CD4-positive, CD25-positive, alpha-beta regulatory T cell (primary cell): ENCODE measurements around the gene POLA1. TPM values are rescaled to one million over a fixed set of nuclear protein-coding genes. Genes with fewer than 3 reads are reported as not detected.

Experiments used
- ATAC-seq, 2 donors: fragments of 150-1000 bp; cut with Tn5 transposase; one replicate each; pipeline ENCODE4 v1.10.0; 2021; ENCODE audit warnings: low read depth in 2 of 2, moderate number of reproducible peaks in 2 of 2, moderate library complexity in 1 of 2
- DNase-seq, 3 donors: peaks; one replicate each; pipeline versions ENCODE4 v3.0.0 to v3.0.0-alpha.2; 2012 to 2022; ENCODE audit warnings: mixed read lengths in 1 of 3
- H3K27ac ChIP-seq: one replicate; pipeline ENCODE4 v1.7.0; 2013; ENCODE audit warnings: mild to moderate bottlenecking, low read length; ENCODE audit not compliant: insufficient read depth, poor library complexity, severe bottlenecking
- H3K27me3 ChIP-seq: one replicate; pipeline ENCODE4 v1.7.0; 2013; ENCODE audit warnings: low read length; ENCODE audit not compliant: control insufficient read depth, insufficient read depth
- H3K36me3 ChIP-seq: one replicate; pipeline ENCODE4 v1.7.0; 2013; ENCODE audit warnings: mild to moderate bottlenecking, low read length, moderate library complexity; ENCODE audit not compliant: control insufficient read depth, insufficient read depth
- H3K4me1 ChIP-seq: 2 replicates; pipeline ENCODE4 v1.7.0; 2013; ENCODE audit warnings: mild to moderate bottlenecking, low read length; ENCODE audit not compliant: insufficient read depth, control insufficient read depth, poor library complexity, severe bottlenecking
- H3K4me3 ChIP-seq: one replicate; pipeline ENCODE4 v1.7.0; 2013; ENCODE audit warnings: low read depth, mild to moderate bottlenecking, low read length, moderate library complexity
- H3K9me3 ChIP-seq, 2 experiments: 1 replicate in 1 of 2; 2 replicates in 1 of 2; pipeline ENCODE4 v1.7.0; 2013; ENCODE audit warnings: low read length in 2 of 2, mild to moderate bottlenecking in 1 of 2, moderate library complexity in 1 of 2; ENCODE audit not compliant: control insufficient read depth in 2 of 2
- H3K27ac Mint-ChIP-seq, 3 donors: one replicate each; pipeline ENCODE4 v1.8.0; 2020 to 2022; ENCODE audit warnings: mild to moderate bottlenecking in 3 of 3, mixed read lengths in 3 of 3, moderate library complexity in 2 of 3
- H3K27me3 Mint-ChIP-seq: one replicate; pipeline ENCODE4 v1.8.0; 2022; ENCODE audit warnings: mild to moderate bottlenecking, mixed read lengths
- H3K36me3 Mint-ChIP-seq: one replicate; pipeline ENCODE4 v1.8.0; 2020; ENCODE audit warnings: mixed read lengths
- H3K4me1 Mint-ChIP-seq, 4 donors: one replicate each; pipeline ENCODE4 v1.8.0; 2020 to 2022; ENCODE audit warnings: mixed read lengths in 4 of 4, mild to moderate bottlenecking in 1 of 4
- H3K4me3 Mint-ChIP-seq, 4 donors: one replicate each; pipeline ENCODE4 v1.8.0; 2020 to 2022; ENCODE audit warnings: mild to moderate bottlenecking in 4 of 4, mixed read lengths in 4 of 4, moderate library complexity in 3 of 4
- H3K9me3 Mint-ChIP-seq, 7 donors: one replicate each; pipeline ENCODE4 v1.8.0; 2020 to 2022; ENCODE audit warnings: mixed read lengths in 7 of 7, mild to moderate bottlenecking in 3 of 7, moderate library complexity in 2 of 7
- polyA plus RNA-seq, 4 donors: library from polyadenylated mRNA; unstranded; fragments of 300-500 nt; fragmentation: Illumina TruSeq; gene quantifications; one replicate each; pipeline ENCODE4 v1.2.3, GENCODE V29; 2021
- total RNA-seq: library from RNA; stranded (reverse); gene quantifications from one replicate; pipeline ENCODE4 v1.2.3, GENCODE V29; 2022

Gene POLA1
- total and polyA plus RNA-seq, 5 donors from 2014 or later, result 3.1 to 10.2 (median 4.7) TPM

DNA sequence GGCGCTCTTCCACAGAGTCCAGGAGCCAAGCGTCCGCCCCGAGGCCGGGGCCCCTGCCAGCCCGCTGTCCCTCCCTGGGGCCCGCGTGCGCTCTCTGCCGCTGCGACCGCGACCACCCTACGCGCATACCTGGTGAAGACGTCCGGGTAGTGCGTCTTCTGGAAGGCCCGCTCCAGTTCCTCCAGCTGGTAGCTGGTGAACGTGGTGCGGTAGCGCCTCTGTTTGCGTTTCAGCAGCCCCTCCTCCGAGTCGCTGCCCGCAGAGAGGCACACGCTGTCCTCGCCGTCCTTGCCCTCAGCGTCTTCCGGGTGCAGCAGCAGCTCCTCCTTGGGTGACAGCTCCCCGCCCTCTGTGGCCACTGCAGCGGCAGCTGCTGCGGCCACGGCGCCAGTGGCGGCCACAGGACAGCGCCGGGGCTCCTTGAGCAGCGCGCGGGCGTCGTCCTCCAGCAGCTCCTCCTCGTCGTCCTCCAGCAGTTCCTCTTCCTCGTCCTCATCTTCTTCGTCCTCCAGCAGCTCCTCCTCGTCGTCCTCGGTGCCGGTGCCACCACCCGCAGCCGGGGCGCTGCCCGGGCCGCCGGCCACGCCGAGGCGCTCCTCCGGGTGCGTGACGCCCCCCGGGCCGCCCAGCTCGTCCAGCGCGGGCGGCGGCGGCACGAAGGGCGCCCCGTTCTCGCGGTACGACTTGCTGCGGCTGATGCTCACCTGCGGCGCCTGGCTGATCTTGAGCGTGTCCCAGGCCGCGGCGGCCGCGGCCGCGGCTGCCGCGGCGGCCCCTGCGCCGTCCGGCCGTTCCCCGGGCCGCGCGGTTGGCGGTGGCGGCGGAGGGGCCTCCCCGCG, 319.3 kb downstream of the POLA1 start:
- Histone ChIP-seq H3K9me3 (no peaks in the 10 kb centered on the region), H3K4me3 (no peak overlapping the region), H3K27ac (no peak overlapping the region), H3K36me3 (no peaks in the 10 kb centered on the region), H3K27me3 (peaks cover 6% of the 10 kb centered on the region), H3K4me1 (peaks cover 14% of the 10 kb centered on the region)
- peaks cover 80% of the 10 kb centered on the region for H3K27me3 Mint-ChIP-seq
- peak in 1 of 3 donors; percentile 34 for DNase-seq
- H3K4me1 Mint-ChIP-seq, result peaks cover 0 to 41% (median 10%) of the 10 kb centered on the region in 4 donors
- no peak for ATAC-seq
- H3K36me3 Mint-ChIP-seq, result no peaks in the 10 kb centered on the region
- H3K27ac Mint-ChIP-seq, result no peak overlapping the region
- peaks cover 0 to 10% (median 0%) of the 10 kb centered on the region in 7 donors for H3K9me3 Mint-ChIP-seq
- H3K4me3 Mint-ChIP-seq, result peak overlapping the region; percentile 47 to 77 (median 64)

DNA sequence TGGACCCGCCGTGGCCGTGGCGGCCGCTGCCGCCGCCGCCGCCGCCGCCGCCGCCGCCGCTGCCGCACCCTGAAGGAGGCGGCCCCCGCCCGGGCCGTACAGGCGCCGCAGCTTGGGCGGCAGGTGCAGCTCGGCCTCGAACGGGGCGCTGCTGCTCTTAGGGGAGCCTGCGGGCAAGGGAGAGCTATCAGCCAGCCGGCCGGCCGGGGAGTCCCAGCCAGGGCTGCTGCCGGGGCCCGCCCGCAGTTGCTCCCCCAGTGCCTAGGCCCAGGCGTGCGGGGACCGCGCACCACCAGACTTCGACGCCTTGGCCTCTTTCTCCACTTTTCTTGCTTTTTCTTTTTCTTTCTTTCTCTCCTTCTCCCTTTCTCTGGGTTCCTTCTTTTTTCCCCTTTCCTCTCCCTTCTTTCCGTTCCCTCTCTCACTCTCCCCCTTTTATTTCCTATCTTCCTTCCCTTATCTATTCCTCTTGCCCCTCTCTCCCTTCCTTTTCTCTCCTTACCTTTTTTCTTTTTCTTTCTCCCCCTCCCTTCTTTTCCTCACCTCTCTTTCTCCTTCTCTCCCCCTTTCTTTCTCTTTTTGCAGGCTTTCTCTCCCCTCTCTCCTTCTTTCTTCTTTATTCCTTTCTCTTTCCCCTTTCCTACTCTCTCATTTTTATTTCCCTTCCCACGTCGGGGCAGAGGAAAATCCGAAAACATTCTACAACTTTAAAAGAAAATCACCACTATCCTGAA, 320.1 kb downstream of the POLA1 start:
- H3K4me3 ChIP-seq, result no peak overlapping the region
- H3K27me3 ChIP-seq, result peaks cover 5% of the 10 kb centered on the region
- H3K36me3 ChIP-seq, result no peaks in the 10 kb centered on the region
- peaks cover 14% of the 10 kb centered on the region for H3K4me1 ChIP-seq
- Mint-ChIP-seq H3K27me3 (peaks cover 80% of the 10 kb centered on the region), H3K4me3 (peak overlapping the region; percentile 32 to 64 (median 51)), H3K9me3 (peaks cover 0 to 9% (median 0%) of the 10 kb centered on the region in 7 donors), H3K4me1 (peaks cover under 1 to 41% (median 11%) of the 10 kb centered on the region in 4 donors), H3K27ac (no peak overlapping the region), H3K36me3 (no peaks in the 10 kb centered on the region)
- ATAC-seq (peak in 1 of 2 donors; percentile 18), DNase-seq (no peak)
- no peak overlapping the region for H3K27ac ChIP-seq
- no peaks in the 10 kb centered on the region for H3K9me3 ChIP-seq

DNA sequence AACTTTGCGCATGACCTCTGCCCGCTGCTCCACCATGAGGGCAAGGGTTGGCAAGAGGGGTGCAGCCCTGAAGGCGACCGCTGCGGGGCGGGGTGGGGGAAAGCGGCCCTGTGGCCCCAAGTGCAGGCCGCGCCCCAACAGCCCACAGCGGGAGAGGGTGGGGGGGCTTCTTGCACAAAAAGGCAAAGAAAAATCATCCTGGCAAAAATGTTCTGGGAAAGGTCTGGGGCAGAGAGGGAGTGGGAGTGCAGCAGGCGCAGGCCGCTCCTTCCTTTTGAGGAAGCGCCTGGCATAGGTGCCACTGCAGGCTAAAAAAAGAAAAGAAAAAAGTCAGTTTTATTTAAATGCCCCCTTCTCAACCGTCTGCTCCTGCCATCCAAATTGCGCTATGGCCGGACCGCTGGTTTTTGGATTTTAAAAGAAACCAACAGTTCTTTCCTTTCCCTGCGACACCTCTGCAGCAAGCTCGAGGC, 320.7 kb downstream of the POLA1 start:
- H3K36me3 ChIP-seq, result no peaks in the 10 kb centered on the region
- H3K9me3 ChIP-seq, result no peaks in the 10 kb centered on the region
- no peak overlapping the region for H3K27ac ChIP-seq
- no peak for ATAC-seq
- Mint-ChIP-seq H3K27ac (no peak overlapping the region), H3K36me3 (no peaks in the 10 kb centered on the region), H3K9me3 (peaks cover 0 to 9% (median 0%) of the 10 kb centered on the region in 7 donors), H3K4me1 (peaks cover 2 to 43% (median 12%) of the 10 kb centered on the region in 4 donors), H3K4me3 (peak overlapping the region in 3 of 4 donors; percentile 41 to 64 (median 59)), H3K27me3 (peaks cover 85% of the 10 kb centered on the region)
- no peak overlapping the region for H3K4me3 ChIP-seq
- H3K27me3 ChIP-seq, result peaks cover 10% of the 10 kb centered on the region
- peaks cover 14% of the 10 kb centered on the region for H3K4me1 ChIP-seq
- DNase-seq, result no peak

DNA sequence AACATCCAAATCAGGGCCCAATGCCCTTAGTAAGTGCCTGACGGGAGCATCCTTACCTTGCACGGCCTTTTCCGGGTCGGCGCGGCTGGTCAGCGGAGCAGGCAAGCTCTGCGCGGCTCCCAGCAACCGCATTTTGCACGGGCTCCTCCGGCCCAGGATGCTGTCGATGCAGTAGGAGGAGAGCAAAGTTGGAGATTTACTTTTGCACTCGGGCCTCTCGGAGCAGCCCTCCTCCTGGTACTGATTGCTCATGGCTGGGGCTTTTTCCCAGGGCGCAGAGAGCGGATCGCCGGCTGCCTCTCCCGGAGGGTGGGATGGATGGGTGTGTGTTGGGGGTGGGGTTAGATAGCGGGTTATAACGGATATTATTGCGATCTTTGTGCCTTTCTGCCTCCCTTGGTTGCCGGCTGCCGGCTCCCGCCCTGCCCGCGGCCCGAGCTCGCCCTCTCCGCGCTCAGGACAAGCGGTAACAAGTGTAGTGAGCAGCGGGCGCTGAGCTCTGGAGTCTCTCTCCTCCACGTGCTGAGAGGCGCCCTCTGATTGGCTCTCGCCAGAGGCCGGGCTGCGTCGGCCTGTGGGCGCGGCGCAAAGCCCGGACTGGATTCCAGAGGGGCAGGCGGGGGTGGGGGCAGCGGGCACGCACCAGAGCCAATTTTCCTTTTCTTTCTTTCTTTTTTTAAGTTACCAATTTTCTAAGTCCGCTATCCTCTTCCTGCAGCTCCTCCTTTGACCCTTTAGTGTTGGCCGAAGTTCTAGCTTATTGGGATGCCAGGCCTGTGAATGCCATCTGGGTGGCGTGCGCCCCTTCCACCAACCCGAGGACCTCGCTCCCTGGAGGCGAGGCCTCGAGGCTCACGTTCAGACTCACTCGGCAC, 322.0 kb downstream of the POLA1 start, which contains the start of gene ARX:
TSS of gene ARX (minus strand) at position 480 of the 875 bp plus-strand sequence. CDS start at position 252, 228 bp downstream.
- H3K36me3 ChIP-seq, result no peaks in the 10 kb centered on the region
- H3K9me3 ChIP-seq, result no peaks in the 10 kb centered on the region
- H3K27ac Mint-ChIP-seq, result no peak within 1 kb of the TSS
- peaks cover 13% of the 10 kb centered on the region for H3K27me3 ChIP-seq
- DNase-seq, result peak in 2 of 3 donors; percentile 31 to 65
- peaks cover 23% of the 10 kb centered on the region for H3K4me1 ChIP-seq
- peak within 1 kb of the TSS in 3 of 4 donors; percentile 36 to 71 (median 41) for H3K4me3 Mint-ChIP-seq
- peaks cover 81% of the 10 kb centered on the region for H3K27me3 Mint-ChIP-seq
- H3K36me3 Mint-ChIP-seq, result no peaks in the 10 kb centered on the region
- no peak within 1 kb of the TSS for H3K27ac ChIP-seq
- H3K4me1 Mint-ChIP-seq, result peaks cover 2 to 50% (median 10%) of the 10 kb centered on the region in 4 donors
- no peak within 1 kb of the TSS for H3K4me3 ChIP-seq
- H3K9me3 Mint-ChIP-seq, result peaks cover 0 to 6% (median 0%) of the 10 kb centered on the region in 7 donors
- ATAC-seq, result peak in 1 of 2 donors; percentile 45

- no peaks in the 10 kb centered on the region for H3K36me3 Mint-ChIP-seq
- H3K27me3 Mint-ChIP-seq, result peaks cover 78% of the 10 kb centered on the region
- ATAC-seq (no peak), DNase-seq (no peak)
- Histone ChIP-seq H3K4me3 (no peak overlapping the region), H3K27me3 (peaks cover 14% of the 10 kb centered on the region), H3K9me3 (no peaks in the 10 kb centered on the region), H3K27ac (no peak overlapping the region), H3K4me1 (peaks cover 29% of the 10 kb centered on the region), H3K36me3 (no peaks in the 10 kb centered on the region)
- peaks cover 0 to 6% (median 0%) of the 10 kb centered on the region in 7 donors for H3K9me3 Mint-ChIP-seq
- H3K4me3 Mint-ChIP-seq, result peak overlapping the region in 3 of 4 donors; percentile 33 to 71 (median 41)
- H3K27ac Mint-ChIP-seq, result no peak overlapping the region
- H3K4me1 Mint-ChIP-seq, result peaks cover 2 to 51% (median 9%) of the 10 kb centered on the region in 4 donors
These were observed 322.6 kb downstream of the POLA1 start for GRCh38 chrX:25016361-25016671.

- Mint-ChIP-seq H3K27ac (no peak overlapping the region), H3K27me3 (peaks cover 79% of the 10 kb centered on the region), H3K4me3 (peak overlapping the region in 3 of 4 donors; percentile 31 to 84 (median 69)), H3K4me1 (peaks cover 8 to 57% (median 15%) of the 10 kb centered on the region in 4 donors), H3K36me3 (no peaks in the 10 kb centered on the region), H3K9me3 (peaks cover 0 to 10% (median under 1%) of the 10 kb centered on the region in 7 donors)
- H3K9me3 ChIP-seq, result no peaks in the 10 kb centered on the region
- no peak overlapping the region for H3K4me3 ChIP-seq
- no peak for ATAC-seq
- H3K27ac ChIP-seq, result no peak overlapping the region
- peaks cover 30% of the 10 kb centered on the region for H3K4me1 ChIP-seq
- no peak for DNase-seq
- no peaks in the 10 kb centered on the region for H3K36me3 ChIP-seq
- H3K27me3 ChIP-seq, result peaks cover 20% of the 10 kb centered on the region
These were observed 323.4 kb downstream of the POLA1 start for GRCh38 chrX:25016938-25017598.
